NT2/D1 (cell line): Measurements from ENCODE around the gene ZNF414.

Experiments used
- DNase-seq: peaks from one replicate; pipeline ENCODE4 v3.0.0-alpha.2; 2011; ENCODE audit warnings: low read depth, low spot score
- H3K27me3 ChIP-seq: 2 replicates; pipeline ENCODE4 v1.6.0; 2011; ENCODE audit warnings: mild to moderate bottlenecking; ENCODE audit not compliant: insufficient read length, insufficient read depth
- H3K36me3 ChIP-seq: 2 replicates; pipeline ENCODE4 v1.6.1; 2011; ENCODE audit warnings: mild to moderate bottlenecking, low read length, mixed read lengths; ENCODE audit not compliant: insufficient read depth, insufficient read length
- H3K4me1 ChIP-seq: 2 replicates; pipeline ENCODE4 v1.5.1; 2011; ENCODE audit not compliant: insufficient read depth, insufficient read length
- H3K4me3 ChIP-seq: 2 replicates; pipeline ENCODE4 v1.5.1; 2011; ENCODE audit warnings: low read depth; ENCODE audit not compliant: insufficient read length
- H3K9ac ChIP-seq: 2 replicates; pipeline ENCODE4 v1.6.0; 2011; ENCODE audit warnings: low read depth; ENCODE audit not compliant: insufficient read length
- H3K9me3 ChIP-seq: 2 replicates; pipeline ENCODE4 v1.5.1; 2011; ENCODE audit warnings: mild to moderate bottlenecking, low read length; ENCODE audit not compliant: insufficient read depth
- SUZ12 ChIP-seq: IDR thresholded peaks from 2 replicates; pipeline ENCODE4 v1.6.1; 2011; ENCODE audit not compliant: insufficient read length, insufficient read depth; ENCODE audit errors: extremely low read depth
- YY1 ChIP-seq: IDR thresholded peaks from 2 replicates; pipeline ENCODE4 v1.6.1; 2011; ENCODE audit not compliant: insufficient read length, insufficient read depth
- ZNF274 ChIP-seq: IDR thresholded peaks from 2 replicates; pipeline ENCODE4 v1.6.1; 2011; ENCODE audit warnings: mild to moderate bottlenecking, low read depth, low read length

ZNF414 gene

DNA sequence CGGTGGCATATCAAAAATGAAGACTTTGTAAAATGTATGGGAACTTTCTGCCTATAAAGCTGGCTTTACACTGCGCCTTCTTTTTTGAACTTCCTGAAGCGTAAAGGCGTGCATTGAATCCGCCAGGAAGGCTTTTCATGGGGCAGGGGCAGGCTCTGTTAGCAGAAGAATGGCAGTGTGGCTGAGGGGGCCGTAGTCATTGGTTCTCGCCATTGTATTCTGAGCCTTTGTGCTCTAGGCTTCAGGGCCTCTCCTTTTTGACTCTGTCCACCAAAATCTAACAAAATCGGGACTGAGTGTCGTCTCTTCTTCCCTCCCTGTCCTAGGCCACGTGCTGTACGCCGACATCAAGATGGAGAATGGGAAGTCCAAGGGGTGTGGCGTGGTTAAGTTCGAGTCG is 25.6 kb downstream of the ZNF414 start:
- H3K27me3 ChIP-seq, result no peaks in the 10 kb centered on the region
- peaks cover 75% of the 10 kb centered on the region for H3K36me3 ChIP-seq
- no peak for DNase-seq
- H3K4me3 ChIP-seq, result no peak overlapping the region
- no peaks in the 10 kb centered on the region for H3K9me3 ChIP-seq
- peaks cover 12% of the 10 kb centered on the region for H3K4me1 ChIP-seq
- TF ChIP-seq ZNF274 (no peak), YY1 (no peak), SUZ12 (no peak)
- no peak overlapping the region for H3K9ac ChIP-seq

DNA sequence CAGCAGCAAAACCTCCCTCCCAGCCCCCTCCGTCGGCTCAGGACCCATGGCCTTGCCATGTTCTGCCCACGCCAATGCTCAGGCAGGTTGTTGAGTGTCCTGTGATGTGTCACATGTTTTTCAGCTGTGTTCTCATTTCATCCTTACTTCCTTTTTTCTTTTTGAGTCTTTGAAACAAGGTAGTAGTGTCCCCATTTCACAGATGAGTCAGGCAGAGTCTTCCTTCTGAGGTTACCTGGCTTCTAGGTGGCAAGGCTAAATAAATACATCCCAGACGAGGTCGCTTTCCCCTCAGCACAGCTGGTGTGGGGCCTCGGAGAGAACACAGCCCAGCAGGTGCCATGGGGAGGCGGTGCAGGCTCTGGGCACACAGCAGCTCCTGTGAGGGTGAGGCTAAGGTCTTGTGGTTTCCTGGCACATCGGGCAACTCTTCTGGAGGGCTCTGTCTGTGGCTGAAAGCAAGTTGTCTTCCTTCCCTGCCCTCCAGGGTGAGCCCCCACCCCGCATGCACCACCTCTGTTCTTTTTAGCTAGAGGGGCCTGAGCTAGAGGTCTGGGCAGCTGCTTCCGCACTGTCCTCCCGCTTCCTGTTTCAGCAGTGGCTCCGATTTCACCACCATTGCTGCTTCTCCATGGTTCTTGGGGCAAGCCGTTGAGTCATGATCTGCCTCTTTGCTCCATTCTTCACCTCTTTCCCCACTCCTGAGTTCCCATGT is 26.7 kb downstream of the ZNF414 start:
- no peak for DNase-seq
- Histone ChIP-seq H3K9ac (no peak overlapping the region), H3K9me3 (no peaks in the 10 kb centered on the region), H3K36me3 (peaks cover 85% of the 10 kb centered on the region), H3K27me3 (no peaks in the 10 kb centered on the region), H3K4me3 (no peak overlapping the region), H3K4me1 (peaks cover 12% of the 10 kb centered on the region)
- TF ChIP-seq SUZ12 (no peak), YY1 (no peak), ZNF274 (no peak)

DNA sequence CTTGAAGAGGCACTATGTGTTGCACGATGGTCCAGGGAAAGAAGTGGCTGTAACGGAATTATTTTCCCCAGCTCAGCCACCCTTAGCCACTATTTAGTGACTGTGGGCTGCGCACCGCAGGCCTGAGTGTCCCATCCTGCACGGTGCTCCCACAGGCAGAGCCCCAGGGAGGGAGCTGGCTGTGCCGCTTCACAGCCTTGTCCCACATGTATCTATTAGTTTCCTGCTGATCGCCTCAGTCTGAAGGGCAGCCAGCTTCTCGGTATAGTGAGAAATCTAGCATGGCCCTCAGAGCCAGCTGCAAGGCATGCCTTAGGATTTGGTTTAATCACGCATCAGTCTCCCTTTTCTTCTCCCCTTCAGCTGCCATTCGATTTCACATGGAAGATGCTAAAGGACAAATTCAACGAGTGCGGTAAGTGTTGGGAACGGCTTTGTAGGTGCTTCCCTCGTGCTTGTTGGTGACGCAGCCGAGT is 27.3 kb downstream of the ZNF414 start:
- TF ChIP-seq SUZ12 (no peak), YY1 (no peak), ZNF274 (no peak)
- no peak overlapping the region for H3K9ac ChIP-seq
- no peaks in the 10 kb centered on the region for H3K27me3 ChIP-seq
- peaks cover 12% of the 10 kb centered on the region for H3K4me1 ChIP-seq
- H3K9me3 ChIP-seq, result no peaks in the 10 kb centered on the region
- no peak for DNase-seq
- H3K36me3 ChIP-seq, result peaks cover 90% of the 10 kb centered on the region
- no peak overlapping the region for H3K4me3 ChIP-seq

DNA sequence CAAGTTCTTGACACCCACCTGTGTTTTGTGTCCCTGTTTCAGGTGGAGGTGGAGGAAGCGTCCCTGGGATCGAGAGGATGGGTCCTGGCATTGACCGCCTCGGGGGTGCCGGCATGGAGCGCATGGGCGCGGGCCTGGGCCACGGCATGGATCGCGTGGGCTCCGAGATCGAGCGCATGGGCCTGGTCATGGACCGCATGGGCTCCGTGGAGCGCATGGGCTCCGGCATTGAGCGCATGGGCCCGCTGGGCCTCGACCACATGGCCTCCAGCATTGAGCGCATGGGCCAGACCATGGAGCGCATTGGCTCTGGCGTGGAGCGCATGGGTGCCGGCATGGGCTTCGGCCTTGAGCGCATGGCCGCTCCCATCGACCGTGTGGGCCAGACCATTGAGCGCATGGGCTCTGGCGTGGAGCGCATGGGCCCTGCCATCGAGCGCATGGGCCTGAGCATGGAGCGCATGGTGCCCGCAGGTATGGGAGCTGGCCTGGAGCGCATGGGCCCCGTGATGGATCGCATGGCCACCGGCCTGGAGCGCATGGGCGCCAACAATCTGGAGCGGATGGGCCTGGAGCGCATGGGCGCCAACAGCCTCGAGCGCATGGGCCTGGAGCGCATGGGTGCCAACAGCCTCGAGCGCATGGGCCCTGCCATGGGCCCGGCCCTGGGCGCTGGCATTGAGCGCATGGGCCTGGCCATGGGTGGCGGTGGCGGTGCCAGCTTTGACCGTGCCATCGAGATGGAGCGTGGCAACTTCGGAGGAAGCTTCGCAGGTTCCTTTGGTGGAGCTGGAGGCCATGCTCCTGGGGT is 28.2 kb downstream of the ZNF414 start:
- H3K4me3 ChIP-seq, result no peak overlapping the region
- H3K9ac ChIP-seq, result no peak overlapping the region
- H3K27me3 ChIP-seq, result no peaks in the 10 kb centered on the region
- no peak for TF ChIP-seq YY1
- no peak for TF ChIP-seq SUZ12
- TF ChIP-seq ZNF274, result no peak
- peaks cover 97% of the 10 kb centered on the region for H3K36me3 ChIP-seq
- no peak for DNase-seq
- peaks cover 12% of the 10 kb centered on the region for H3K4me1 ChIP-seq
- H3K9me3 ChIP-seq, result no peaks in the 10 kb centered on the region

DNA sequence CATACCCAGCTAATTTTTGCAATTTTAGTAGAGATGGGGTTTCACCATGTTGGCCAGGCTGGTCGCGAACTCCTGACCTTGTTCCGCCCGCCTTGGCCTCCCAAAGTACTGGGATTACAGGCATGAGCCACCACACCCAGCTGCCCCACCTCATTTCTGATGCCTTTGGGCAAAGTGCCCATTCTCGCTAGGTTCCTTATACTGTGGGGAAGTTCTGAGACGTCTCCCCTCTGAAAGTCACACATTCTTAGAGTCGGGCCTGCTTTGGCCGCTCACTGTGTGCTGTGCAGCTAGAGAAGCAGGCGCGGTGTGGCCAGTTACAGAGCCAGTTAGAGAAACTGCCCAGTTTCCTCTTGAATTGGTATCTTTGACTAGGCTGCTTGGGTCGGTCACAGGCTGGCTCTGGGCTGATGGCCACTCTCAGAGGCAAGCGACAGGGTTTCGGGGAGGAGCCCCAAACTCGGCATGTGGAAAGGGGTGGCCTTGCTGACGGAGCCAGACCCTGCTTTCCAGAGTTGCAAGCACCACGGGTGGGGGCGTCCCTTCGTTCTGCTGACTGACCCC is 29.6 kb downstream of the ZNF414 start:
- Histone ChIP-seq H3K27me3 (no peaks in the 10 kb centered on the region), H3K36me3 (peaks cover 89% of the 10 kb centered on the region), H3K9ac (no peak overlapping the region), H3K4me1 (peaks cover 12% of the 10 kb centered on the region), H3K4me3 (no peak overlapping the region), H3K9me3 (no peaks in the 10 kb centered on the region)
- no peak for DNase-seq
- no peak for TF ChIP-seq YY1
- TF ChIP-seq SUZ12, result no peak
- no peak for TF ChIP-seq ZNF274

DNA sequence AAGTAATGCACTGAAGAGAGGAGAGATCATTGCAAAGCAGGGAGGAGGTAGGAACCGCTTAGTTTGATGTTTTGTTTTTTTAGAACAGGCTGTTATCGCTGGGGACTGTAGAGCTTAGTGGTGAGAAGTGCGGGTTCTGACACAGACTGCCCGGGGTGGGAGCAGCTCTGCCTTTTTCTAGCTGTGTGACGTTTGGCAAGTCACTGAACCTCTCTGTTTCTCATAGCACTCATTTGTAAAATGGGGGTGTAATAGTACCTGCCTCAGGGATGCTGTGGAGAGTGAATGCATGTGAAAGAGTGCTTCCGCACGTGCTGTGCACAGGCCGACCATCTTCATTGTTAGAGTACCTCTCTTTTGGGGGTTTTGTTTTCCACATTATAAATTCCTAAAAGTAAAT is 30.8 kb downstream of the ZNF414 start:
- TF ChIP-seq SUZ12, result no peak
- no peak for DNase-seq
- Histone ChIP-seq H3K36me3 (peaks cover 90% of the 10 kb centered on the region), H3K27me3 (no peaks in the 10 kb centered on the region), H3K4me1 (peaks cover 12% of the 10 kb centered on the region), H3K9ac (no peak overlapping the region), H3K9me3 (no peaks in the 10 kb centered on the region), H3K4me3 (no peak overlapping the region)

DNA sequence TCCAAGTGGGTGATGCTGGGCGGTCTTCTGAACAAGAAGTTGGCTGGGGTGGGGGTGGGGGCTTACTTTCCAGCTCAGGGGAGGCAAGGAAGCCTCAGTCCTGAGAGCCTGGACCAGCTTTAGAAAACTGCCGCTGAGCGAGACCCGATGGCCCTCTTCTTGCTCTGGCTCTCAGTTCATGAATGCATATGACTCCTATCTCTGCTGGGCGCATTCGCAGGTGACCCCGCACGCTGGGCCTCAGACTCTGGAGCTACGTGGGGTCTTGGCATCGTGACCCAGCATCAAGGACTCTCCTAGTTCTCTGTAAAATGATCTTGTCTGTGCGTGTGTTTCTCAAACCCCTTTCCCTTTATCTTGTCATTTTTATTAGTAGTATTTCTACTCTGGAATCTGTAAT is 31.3 kb downstream of the ZNF414 start:
- Histone ChIP-seq H3K9ac (no peak overlapping the region), H3K9me3 (no peaks in the 10 kb centered on the region), H3K4me3 (no peak overlapping the region), H3K36me3 (peaks cover 90% of the 10 kb centered on the region), H3K4me1 (peaks cover 9% of the 10 kb centered on the region), H3K27me3 (no peaks in the 10 kb centered on the region)
- DNase-seq, result no peak
- TF ChIP-seq SUZ12 (no peak), ZNF274 (no peak), YY1 (no peak)
